Epithelial cell of esophagus (primary cell): Measurements from ENCODE around the gene DYNC1LI1.
"Not testable (repeated sequence)": the region's sequence is repeated elsewhere in the genome, so short reads cannot be mapped to it uniquely, and the experiment has no call there.

Experiments
- DNase-seq: peaks from one replicate; pipeline ENCODE4 v3.0.0; 2010; ENCODE audit warnings: low read depth
- H3K4me3 ChIP-seq: 2 replicates; pipeline ENCODE4 v1.5.1; 2011; ENCODE audit warnings: mild to moderate bottlenecking, low read length, control low read depth
- CTCF ChIP-seq: IDR thresholded peaks from 2 replicates; pipeline ENCODE4 v1.5.1; 2011; ENCODE audit warnings: low read depth, mild to moderate bottlenecking, low read length, control low read depth, inconsistent platforms; ENCODE audit not compliant: insufficient read depth; ENCODE audit errors: missing control alignments

The DYNC1LI1 gene

GRCh38 chr3:32586356-32586755 lies 15.7 kb upstream of the DYNC1LI1 start:
- H3K4me3 ChIP-seq: no peak overlapping the region
- DNase-seq: no peak

GRCh38 chr3:32584660-32585059 lies 14.0 kb upstream of the DYNC1LI1 start:
- no peak for TF ChIP-seq CTCF
- H3K4me3 ChIP-seq: no peak overlapping the region
- DNase-seq: no peak

More at GRCh38 chr3:32586356-32586755, 15.7 kb upstream of the DYNC1LI1 start:
- no peak for TF ChIP-seq CTCF

- no peak for TF ChIP-seq CTCF
- peak; percentile 38 for DNase-seq
- no peak overlapping the region for H3K4me3 ChIP-seq
These were observed 13.1 kb upstream of the DYNC1LI1 start for GRCh38 chr3:32583708-32584107.

- DNase-seq, H3K4me3 ChIP-seq: not testable (repeated sequence)
These were observed 8.0 kb upstream of the DYNC1LI1 start for GRCh38 chr3:32578669-32579068.

- no peak overlapping the region for H3K4me3 ChIP-seq
- peak; percentile 29 for DNase-seq
- no peak for TF ChIP-seq CTCF
These were observed 7.2 kb upstream of the DYNC1LI1 start for GRCh38 chr3:32577581-32578556.

- H3K4me3 ChIP-seq: no peak overlapping the region
- no peak for TF ChIP-seq CTCF
- DNase-seq: no peak
These were observed 6.5 kb upstream of the DYNC1LI1 start for GRCh38 chr3:32577174-32577573.

GRCh38 chr3:32575451-32576113 lies 4.9 kb upstream of the DYNC1LI1 start:
- no peak for TF ChIP-seq CTCF
- DNase-seq: peak; percentile 58
- H3K4me3 ChIP-seq: no peak overlapping the region
